Neural cell (in vitro differentiated cells): ENCODE data around the gene TOP2B. TPM values are rescaled to one million over a fixed set of nuclear protein-coding genes. Genes with fewer than 3 reads are reported as not detected.

ENCODE experiments used
- H2AFZ ChIP-seq: fragments of 200-600, 300-800 bp; sonication (generic), shearing (Covaris generic); 2 replicates; pipeline ENCODE4 v1.6.0; 2014; ENCODE audit warnings: low read depth, mild to moderate bottlenecking, antibody characterized with exemption, low read length, moderate library complexity
- H3F3A ChIP-seq: fragments of 200-600 bp; shearing (Covaris generic); 2 replicates; pipeline ENCODE4 v1.6.1; 2016; ENCODE audit warnings: mild to moderate bottlenecking, moderate library complexity, mixed read lengths, antibody characterized with exemption, low read length; ENCODE audit not compliant: insufficient read depth, poor library complexity, severe bottlenecking
- H3K27ac ChIP-seq: fragments of 200-600, 300-800 bp; sonication (generic), shearing (Covaris generic); 2 replicates; pipeline ENCODE4 v1.5.1; 2014; ENCODE audit warnings: mild to moderate bottlenecking, low read length, moderate library complexity
- H3K27me3 ChIP-seq: fragments of 300-800, 200-600 bp; sonication (generic), shearing (Covaris generic); 2 replicates; pipeline ENCODE4 v1.6.0; 2014; ENCODE audit warnings: mild to moderate bottlenecking, low read depth, low read length, moderate library complexity; ENCODE audit not compliant: insufficient read depth
- H3K36me3 ChIP-seq: fragments of 300-800, 200-600 bp; sonication (generic), shearing (Covaris generic); 2 replicates; pipeline ENCODE4 v1.5.1; 2014; ENCODE audit warnings: mild to moderate bottlenecking, antibody characterized with exemption, low read length, moderate library complexity; ENCODE audit not compliant: insufficient read depth
- H3K4me2 ChIP-seq: fragments of 300-800, 200-600 bp; sonication (generic), shearing (Covaris generic); 2 replicates; pipeline ENCODE4 v1.6.0; 2014; ENCODE audit warnings: mild to moderate bottlenecking, low read length
- H3K4me3 ChIP-seq: fragments of 300-800, 200-600 bp; sonication (generic), shearing (Covaris generic); 2 replicates; pipeline ENCODE4 v1.5.1; 2014; ENCODE audit warnings: mild to moderate bottlenecking, low read length, moderate library complexity
- H3K79me2 ChIP-seq: fragments of 200-600 bp; shearing (Covaris generic); replicated peaks from 2 replicates; pipeline ENCODE4 v1.6.0; 2014; ENCODE audit warnings: mild to moderate bottlenecking, low read length, moderate library complexity; ENCODE audit not compliant: insufficient read depth
- H3K9ac ChIP-seq: fragments of 300-800, 200-600 bp; sonication (generic), shearing (Covaris generic); 2 replicates; pipeline ENCODE4 v1.6.1; 2016; ENCODE audit warnings: mild to moderate bottlenecking, low read length, mixed read lengths
- H3K9me2 ChIP-seq: fragments of 200-600 bp; shearing (Covaris generic); 2 replicates; pipeline ENCODE4 v1.6.1; 2016; ENCODE audit warnings: mild to moderate bottlenecking, low read length, mixed read lengths; ENCODE audit not compliant: insufficient read depth
- H3K9me3 ChIP-seq: fragments of 200-600, 300-800 bp; sonication (generic), shearing (Covaris generic); 2 replicates; pipeline ENCODE4 v1.6.1; 2016; ENCODE audit warnings: mild to moderate bottlenecking, mixed run types, low read length, moderate library complexity, mixed read lengths
- H4K20me1 ChIP-seq: fragments of 200-600 bp; shearing (Covaris generic); 2 replicates; pipeline ENCODE4 v1.6.1; 2016; ENCODE audit warnings: mild to moderate bottlenecking, mixed run types; ENCODE audit not compliant: insufficient read depth
- CTCF ChIP-seq: fragments of 450-650 bp; IDR thresholded peaks from 2 replicates; pipeline ENCODE4 v1.5.1; 2014; ENCODE audit warnings: antibody characterized with exemption, mild to moderate bottlenecking, moderate library complexity; ENCODE audit not compliant: poor library complexity, severe bottlenecking
- EP300 ChIP-seq: fragments of 450-650 bp; conservative IDR thresholded peaks from 2 replicates; pipeline ENCODE4 v1.6.1; 2014; ENCODE audit warnings: antibody characterized with exemption, mild to moderate bottlenecking, moderate library complexity; ENCODE audit not compliant: poor library complexity, severe bottlenecking
- EZH2 ChIP-seq: fragments of 200-600, 300-800 bp; shearing (Covaris generic), sonication (generic); IDR thresholded peaks from 2 replicates; pipeline ENCODE4 v1.6.1; 2014; ENCODE audit warnings: antibody characterized with exemption, low read length, borderline replicate concordance, mild to moderate bottlenecking; ENCODE audit not compliant: insufficient read depth, poor library complexity, severe bottlenecking
- MXI1 ChIP-seq: fragments of 450-650 bp; conservative IDR thresholded peaks from 2 replicates; pipeline ENCODE4 v1.6.1; 2014; ENCODE audit warnings: antibody characterized with exemption, mild to moderate bottlenecking; ENCODE audit not compliant: poor library complexity, severe bottlenecking
- POLR2AphosphoS5 ChIP-seq: IDR thresholded peaks from 2 replicates; pipeline ENCODE4 v1.6.1; 2012
- RAD21 ChIP-seq: fragments of 450-650 bp; conservative IDR thresholded peaks from 2 replicates; pipeline ENCODE4 v1.6.1; 2014; ENCODE audit warnings: antibody characterized with exemption, mild to moderate bottlenecking, moderate library complexity
- REST ChIP-seq: IDR thresholded peaks from 2 replicates; pipeline ENCODE4 v1.6.1; 2012; ENCODE audit warnings: borderline replicate concordance
- SMC3 ChIP-seq: fragments of 450-650 bp; conservative IDR thresholded peaks from 2 replicates; pipeline ENCODE4 v1.6.1; 2014; ENCODE audit warnings: antibody characterized with exemption, mild to moderate bottlenecking, moderate library complexity; ENCODE audit not compliant: poor library complexity
- TAF1 ChIP-seq: IDR thresholded peaks from 2 replicates; pipeline ENCODE4 v1.6.1; 2012; ENCODE audit warnings: low read depth
- polyA plus RNA-seq: library from polyadenylated mRNA; depleted of rRNA; stranded (reverse); fragments of >200 nt; gene quantifications from 2 replicates; pipeline ENCODE4 v1.2.3, GENCODE V29; 2014

The TOP2B gene
- polyA plus RNA-seq, 1 donor from 2014 or later: 440 TPM

GRCh38 chr3:25662736-25663320 is 1.9 kb downstream of the TOP2B start:
- H3K27me3 ChIP-seq: no peaks in the 10 kb centered on the region
- H3K4me3 ChIP-seq: peak overlapping the region; percentile 75
- no peaks in the 10 kb centered on the region for H3K9me3 ChIP-seq
- no peaks in the 10 kb centered on the region for H3K9me2 ChIP-seq
- H3K27ac ChIP-seq: peak overlapping the region; percentile 98
- H3F3A ChIP-seq: peaks cover 3% of the 10 kb centered on the region
- H3K79me2 ChIP-seq: peaks cover 61% of the 10 kb centered on the region
- H3K4me2 ChIP-seq: peak overlapping the region; percentile 100
- H4K20me1 ChIP-seq: peaks cover 14% of the 10 kb centered on the region
- TF ChIP-seq MXI1 (peak; percentile 51), CTCF (no peak)
- H3K36me3 ChIP-seq: no peaks in the 10 kb centered on the region
- H3K9ac ChIP-seq: peak overlapping the region; percentile 96
- H2AFZ ChIP-seq: no peak overlapping the region

GRCh38 chr3:25661694-25662437 is 2.8 kb downstream of the TOP2B start:
- Histone ChIP-seq H3K9me3 (no peaks in the 10 kb centered on the region), H3K9ac (peak overlapping the region; percentile 96), H3K79me2 (peaks cover 69% of the 10 kb centered on the region), H3K36me3 (no peaks in the 10 kb centered on the region), H3K4me2 (peak overlapping the region; percentile 100), H3F3A (peaks cover 3% of the 10 kb centered on the region), H3K27me3 (no peaks in the 10 kb centered on the region), H3K27ac (peak overlapping the region; percentile 98), H4K20me1 (peaks cover 14% of the 10 kb centered on the region), H3K9me2 (no peaks in the 10 kb centered on the region), H2AFZ (no peak overlapping the region), H3K4me3 (peak overlapping the region; percentile 75)
- TF ChIP-seq EZH2: no peak
- peak; percentile 61 for TF ChIP-seq RAD21
- TF ChIP-seq POLR2AphosphoS5: no peak
- TF ChIP-seq MXI1: peak; percentile 56
- no peak for TF ChIP-seq TAF1
- TF ChIP-seq CTCF: peak; percentile 56
- TF ChIP-seq REST: no peak
- TF ChIP-seq EP300: no peak
- TF ChIP-seq SMC3: peak; percentile 45
